Trophoblast cell (in vitro differentiated cells and primary cell): ENCODE results near the gene GABRR3.

Experiments used
- DNase-seq, 2 donors: peaks; one replicate each; pipeline ENCODE4 v3.0.0-alpha.2; 2016
- H2AFZ ChIP-seq: 2 replicates; pipeline ENCODE4 v1.6.1; 2013; ENCODE audit warnings: low read length, moderate library complexity, mild to moderate bottlenecking; ENCODE audit not compliant: insufficient read depth, poor library complexity
- H2AK5ac ChIP-seq: 2 replicates; pipeline ENCODE4 v1.6.1; 2013; ENCODE audit warnings: mild to moderate bottlenecking, low read length
- H2BK120ac ChIP-seq: 2 replicates; pipeline ENCODE4 v1.6.1; 2013; ENCODE audit warnings: low read length, mild to moderate bottlenecking, moderate library complexity; ENCODE audit not compliant: insufficient read depth, poor library complexity
- H2BK12ac ChIP-seq: 2 replicates; pipeline ENCODE4 v1.6.1; 2013; ENCODE audit warnings: mild to moderate bottlenecking, low read length, moderate library complexity
- H2BK5ac ChIP-seq: 2 replicates; pipeline ENCODE4 v1.6.1; 2013; ENCODE audit warnings: low read length, low read depth, moderate library complexity, mild to moderate bottlenecking; ENCODE audit not compliant: poor library complexity
- H3K14ac ChIP-seq: 2 replicates; pipeline ENCODE4 v1.6.1; 2013; ENCODE audit warnings: mild to moderate bottlenecking, low read length
- H3K18ac ChIP-seq: 2 replicates; pipeline ENCODE4 v1.6.1; 2013; ENCODE audit warnings: mild to moderate bottlenecking, low read length
- H3K23ac ChIP-seq: 2 replicates; pipeline ENCODE4 v1.6.1; 2013; ENCODE audit warnings: low read length
- H3K27ac ChIP-seq: 2 replicates; pipeline ENCODE4 v1.5.1; 2013; ENCODE audit warnings: low read depth, mild to moderate bottlenecking, inconsistent platforms, low read length, moderate library complexity
- H3K27me3 ChIP-seq: 2 replicates; pipeline ENCODE4 v1.6.1; 2013; ENCODE audit warnings: inconsistent platforms, mild to moderate bottlenecking, low read length, moderate library complexity; ENCODE audit not compliant: insufficient read depth
- H3K36me3 ChIP-seq, 2 experiments: 1 replicate in 1 of 2; 2 replicates in 1 of 2; pipeline ENCODE4 v1.6.1; 2013; ENCODE audit warnings: low read length in 2 of 2, mild to moderate bottlenecking in 2 of 2, moderate library complexity in 1 of 2; ENCODE audit not compliant: insufficient read depth in 2 of 2, control insufficient read depth in 1 of 2
- H3K4ac ChIP-seq: 2 replicates; pipeline ENCODE4 v1.6.1; 2013; ENCODE audit warnings: low read depth, mild to moderate bottlenecking, low read length, moderate library complexity
- H3K4me1 ChIP-seq, 2 experiments: 1 replicate in 1 of 2; 2 replicates in 1 of 2; pipeline ENCODE4 v1.6.1; 2013; ENCODE audit warnings: low read length in 2 of 2, mild to moderate bottlenecking in 2 of 2, moderate library complexity in 1 of 2; ENCODE audit not compliant: insufficient read depth in 2 of 2, control insufficient read depth in 1 of 2
- H3K4me2 ChIP-seq: 2 replicates; pipeline ENCODE4 v1.6.1; 2013; ENCODE audit warnings: inconsistent platforms, mild to moderate bottlenecking, low read length, moderate library complexity
- H3K4me3 ChIP-seq: 2 replicates; pipeline ENCODE4 v1.5.1; 2013; ENCODE audit warnings: mild to moderate bottlenecking, low read depth, low read length, inconsistent platforms
- H3K79me1 ChIP-seq: one replicate; pipeline ENCODE4 v1.6.1; 2013; ENCODE audit warnings: low read length
- H3K79me2 ChIP-seq: 2 replicates; pipeline ENCODE4 v1.6.1; 2013; ENCODE audit warnings: low read length, mild to moderate bottlenecking; ENCODE audit not compliant: control insufficient read depth, insufficient read depth, poor library complexity
- H3K9ac ChIP-seq: 2 replicates; pipeline ENCODE4 v1.6.1; 2013; ENCODE audit warnings: mild to moderate bottlenecking, low read length
- H3K9me3 ChIP-seq: 2 replicates; pipeline ENCODE4 v1.6.1; 2013; ENCODE audit warnings: low read depth, mild to moderate bottlenecking, control low read depth, inconsistent platforms, low read length; ENCODE audit not compliant: insufficient read depth
- H4K12ac ChIP-seq: 2 replicates; pipeline ENCODE4 v1.6.1; 2013; ENCODE audit warnings: low read depth, mild to moderate bottlenecking, low read length, moderate library complexity
- H4K8ac ChIP-seq: 2 replicates; pipeline ENCODE4 v1.6.1; 2013; ENCODE audit warnings: low read depth, mild to moderate bottlenecking, low read length, moderate library complexity
- H4K91ac ChIP-seq: one replicate; pipeline ENCODE4 v1.6.1; 2013; ENCODE audit warnings: low read depth, mild to moderate bottlenecking, low read length, moderate library complexity
- WGBS: extraction: QIAGEN DNeasy Blood & Tissue Kit; methylation state at CpG from one replicate; pipeline ENCODE4 v1.1.7; 2013; ENCODE audit warnings: missing lambda C conversion rate; ENCODE audit not compliant: insufficient read length, insufficient coverage; ENCODE audit errors: extremely low coverage; 5-methylcytosine and 5-hydroxymethylcytosine counted together

The GABRR3 gene

GRCh38 chr3:98004721-98005120, 30.4 kb downstream of the GABRR3 start:
- no peaks in the 10 kb centered on the region for H3K36me3 ChIP-seq
- no peak overlapping the region for H2AK5ac ChIP-seq
- no peak for DNase-seq
- no peak overlapping the region for H3K4me2 ChIP-seq
- no peak overlapping the region for H4K91ac ChIP-seq
- H4K12ac ChIP-seq = no peak overlapping the region
- H2BK120ac ChIP-seq = no peak overlapping the region
- no peak overlapping the region for H3K23ac ChIP-seq
- no peaks in the 10 kb centered on the region for H3K79me2 ChIP-seq
- H3K18ac ChIP-seq = no peak overlapping the region
- no peak overlapping the region for H3K4ac ChIP-seq
- no peak overlapping the region for H4K8ac ChIP-seq
- H3K27ac ChIP-seq = no peak overlapping the region
- H3K27me3 ChIP-seq = no peaks in the 10 kb centered on the region
- WGBS = no CpG with 5 or more reads among the region's 3 CpGs
- H3K4me3 ChIP-seq = no peak overlapping the region
- no peaks in the 10 kb centered on the region for H3K9me3 ChIP-seq
- H2AFZ ChIP-seq = no peak overlapping the region
- no peak overlapping the region for H2BK5ac ChIP-seq
- no peaks in the 10 kb centered on the region for H3K79me1 ChIP-seq
- no peaks in the 10 kb centered on the region for H3K4me1 ChIP-seq
- no peak overlapping the region for H3K9ac ChIP-seq
- no peak overlapping the region for H2BK12ac ChIP-seq
- no peak overlapping the region for H3K14ac ChIP-seq

GRCh38 chr3:98003306-98003969, 31.7 kb downstream of the GABRR3 start:
- no peak overlapping the region for H4K91ac ChIP-seq

GRCh38 chr3:98002717-98003116, 32.4 kb downstream of the GABRR3 start:
- H3K23ac ChIP-seq = no peak overlapping the region
- no peak overlapping the region for H3K27ac ChIP-seq
- no peak overlapping the region for H2AK5ac ChIP-seq
- no peak overlapping the region for H4K91ac ChIP-seq
- no peak overlapping the region for H3K14ac ChIP-seq
- H3K27me3 ChIP-seq = no peaks in the 10 kb centered on the region
- no peaks in the 10 kb centered on the region for H3K36me3 ChIP-seq
- H2BK12ac ChIP-seq = no peak overlapping the region
- no peak overlapping the region for H4K12ac ChIP-seq
- no peak overlapping the region for H3K4ac ChIP-seq
- no peaks in the 10 kb centered on the region for H3K4me1 ChIP-seq
- no peak overlapping the region for H3K9ac ChIP-seq
- H3K4me3 ChIP-seq = no peak overlapping the region
- no peaks in the 10 kb centered on the region for H3K9me3 ChIP-seq
- no peak overlapping the region for H2AFZ ChIP-seq
- no peak overlapping the region for H3K4me2 ChIP-seq
- no peaks in the 10 kb centered on the region for H3K79me1 ChIP-seq
- no peak overlapping the region for H2BK120ac ChIP-seq
- H2BK5ac ChIP-seq = no peak overlapping the region
- no peak for DNase-seq
- no peaks in the 10 kb centered on the region for H3K79me2 ChIP-seq
- no peak overlapping the region for H3K18ac ChIP-seq
- H4K8ac ChIP-seq = no peak overlapping the region
- no CpG with 5 or more reads among the region's 1 CpG for WGBS

More at GRCh38 chr3:98003306-98003969, 31.7 kb downstream of the GABRR3 start:
- Histone ChIP-seq H3K18ac (no peak overlapping the region), H3K27me3 (no peaks in the 10 kb centered on the region), H3K4ac (no peak overlapping the region), H3K9ac (no peak overlapping the region), H3K79me2 (no peaks in the 10 kb centered on the region), H3K4me2 (no peak overlapping the region), H3K4me3 (no peak overlapping the region), H2BK5ac (no peak overlapping the region), H2AK5ac (no peak overlapping the region), H3K9me3 (no peaks in the 10 kb centered on the region), H4K8ac (no peak overlapping the region), H3K79me1 (no peaks in the 10 kb centered on the region), H2BK120ac (no peak overlapping the region), H3K14ac (no peak overlapping the region), H3K4me1 (no peaks in the 10 kb centered on the region), H3K36me3 (no peaks in the 10 kb centered on the region), H2AFZ (no peak overlapping the region), H3K23ac (no peak overlapping the region), H2BK12ac (no peak overlapping the region), H4K12ac (no peak overlapping the region), H3K27ac (no peak overlapping the region)
- no peak for DNase-seq
- WGBS = no CpG with 5 or more reads among the region's 2 CpGs

- Histone ChIP-seq H2BK5ac (no peak overlapping the region), H2BK12ac (no peak overlapping the region), H3K9ac (no peak overlapping the region), H3K4me1 (no peaks in the 10 kb centered on the region), H3K36me3 (no peaks in the 10 kb centered on the region), H3K79me2 (no peaks in the 10 kb centered on the region), H3K9me3 (no peaks in the 10 kb centered on the region), H3K4me3 (no peak overlapping the region), H3K18ac (no peak overlapping the region), H3K27ac (no peak overlapping the region), H3K4ac (no peak overlapping the region), H3K23ac (no peak overlapping the region), H3K79me1 (no peaks in the 10 kb centered on the region), H3K27me3 (no peaks in the 10 kb centered on the region), H4K91ac (no peak overlapping the region), H2AFZ (no peak overlapping the region), H3K4me2 (no peak overlapping the region), H4K12ac (no peak overlapping the region), H2BK120ac (no peak overlapping the region), H2AK5ac (no peak overlapping the region), H4K8ac (no peak overlapping the region), H3K14ac (no peak overlapping the region)
- no peak for DNase-seq
- no CpG with 5 or more reads among the region's 1 CpG for WGBS
Measured at GRCh38 chr3:97999994-98000393, 35.1 kb downstream of the GABRR3 start.
